ENCODE measurements around the gene CHAC2.
A peak's percentile ranks its signal among the peaks of the same experiment; 100 is the strongest.
"Not testable (repeated sequence)": the region's sequence is repeated elsewhere in the genome, so short reads cannot be mapped to it uniquely, and the experiment has no call there.

Gene CHAC2

GRCh38 chr2:53811601-53812000, 44.0 kb downstream of the CHAC2 start:
- Histone ChIP-seq H3K27ac (ENCODE audit: low read length) (no peak overlapping the region), H3K9me3 (ENCODE audit: control insufficient read depth in 1 of 2, low read length in 2 of 2) (no peaks in the 10 kb centered on the region), H3K27me3 (ENCODE audit: low read depth, low read length) (no peaks in the 10 kb centered on the region), H3K4me1 (ENCODE audit: control insufficient read depth in 1 of 2, insufficient read depth in 2 of 2, low read length in 2 of 2) (no peaks in the 10 kb centered on the region), H3K4me3 (ENCODE audit: low read depth in 1 of 2, low read length in 2 of 2) (no peak overlapping the region), H3K36me3 (ENCODE audit: control insufficient read depth in 1 of 2, insufficient read depth in 2 of 2, low read length in 2 of 2) (peaks cover 61 to 80% of the 10 kb centered on the region in 2 donors)

GRCh38 chr2:53813151-53813550, 45.5 kb downstream of the CHAC2 start:
- no peaks in the 10 kb centered on the region for H3K4me1 ChIP-seq (ENCODE audit: control insufficient read depth in 1 of 2, insufficient read depth in 2 of 2, low read length in 2 of 2)
- no peaks in the 10 kb centered on the region for H3K9me3 ChIP-seq (ENCODE audit: control insufficient read depth in 1 of 2, low read length in 2 of 2)
- no peaks in the 10 kb centered on the region for H3K27me3 ChIP-seq (ENCODE audit: low read depth, low read length)
- no peak overlapping the region for H3K4me3 ChIP-seq (ENCODE audit: low read depth in 1 of 2, low read length in 2 of 2)
- H3K36me3 ChIP-seq (ENCODE audit: control insufficient read depth in 1 of 2, insufficient read depth in 2 of 2, low read length in 2 of 2): peaks cover 55 to 79% of the 10 kb centered on the region in 2 donors
- H3K27ac ChIP-seq (ENCODE audit: low read length): no peak overlapping the region

GRCh38 chr2:53818854-53819435, 51.3 kb downstream of the CHAC2 start:
- H3K4me1 ChIP-seq (ENCODE audit: control insufficient read depth in 1 of 2, insufficient read depth in 2 of 2, low read length in 2 of 2): no peaks in the 10 kb centered on the region
- no peak overlapping the region for H3K4me3 ChIP-seq (ENCODE audit: low read depth in 1 of 2, low read length in 2 of 2)
- no peak overlapping the region for H3K27ac ChIP-seq (ENCODE audit: low read length)
- H3K27me3 ChIP-seq (ENCODE audit: low read depth, low read length): no peaks in the 10 kb centered on the region
- no peaks in the 10 kb centered on the region for H3K9me3 ChIP-seq (ENCODE audit: control insufficient read depth in 1 of 2, low read length in 2 of 2)
- H3K36me3 ChIP-seq (ENCODE audit: control insufficient read depth in 1 of 2, insufficient read depth in 2 of 2, low read length in 2 of 2): peaks cover 23 to 45% of the 10 kb centered on the region in 2 donors

GRCh38 chr2:53819634-53820033, 52.0 kb downstream of the CHAC2 start:
- H3K4me3 ChIP-seq (ENCODE audit: low read depth in 1 of 2, low read length in 2 of 2): peak overlapping the region in 1 of 2 donors; percentile 26
- no peak overlapping the region for H3K27ac ChIP-seq (ENCODE audit: low read length)
- no peaks in the 10 kb centered on the region for H3K9me3 ChIP-seq (ENCODE audit: control insufficient read depth in 1 of 2, low read length in 2 of 2)

GRCh38 chr2:53820048-53820447, 52.4 kb downstream of the CHAC2 start:
- H3K4me3 ChIP-seq (ENCODE audit: low read depth in 1 of 2, low read length in 2 of 2): peak overlapping the region in 1 of 2 donors; percentile 26

More at GRCh38 chr2:53819634-53820033, 52.0 kb downstream of the CHAC2 start:
- H3K36me3 ChIP-seq (ENCODE audit: control insufficient read depth in 1 of 2, insufficient read depth in 2 of 2, low read length in 2 of 2): peaks cover 23 to 44% of the 10 kb centered on the region in 2 donors
- H3K27me3 ChIP-seq (ENCODE audit: low read depth, low read length): no peaks in the 10 kb centered on the region
- no peaks in the 10 kb centered on the region for H3K4me1 ChIP-seq (ENCODE audit: control insufficient read depth in 1 of 2, insufficient read depth in 2 of 2, low read length in 2 of 2)

GRCh38 chr2:53820711-53821110, 53.1 kb downstream of the CHAC2 start:
- no peak overlapping the region for H3K27ac ChIP-seq (ENCODE audit: low read length)
- H3K27me3 ChIP-seq (ENCODE audit: low read depth, low read length): no peaks in the 10 kb centered on the region
- no peaks in the 10 kb centered on the region for H3K4me1 ChIP-seq (ENCODE audit: control insufficient read depth in 1 of 2, insufficient read depth in 2 of 2, low read length in 2 of 2)
- H3K9me3 ChIP-seq (ENCODE audit: control insufficient read depth in 1 of 2, low read length in 2 of 2): no peaks in the 10 kb centered on the region
- H3K36me3 ChIP-seq (ENCODE audit: control insufficient read depth in 1 of 2, insufficient read depth in 2 of 2, low read length in 2 of 2): peaks cover 17 to 36% of the 10 kb centered on the region in 2 donors
- no peak overlapping the region for H3K4me3 ChIP-seq (ENCODE audit: low read depth in 1 of 2, low read length in 2 of 2)

More at GRCh38 chr2:53820048-53820447, 52.4 kb downstream of the CHAC2 start:
- Histone ChIP-seq H3K27ac (ENCODE audit: low read length) (no peak overlapping the region), H3K9me3 (ENCODE audit: control insufficient read depth in 1 of 2, low read length in 2 of 2) (no peaks in the 10 kb centered on the region), H3K4me1 (ENCODE audit: control insufficient read depth in 1 of 2, insufficient read depth in 2 of 2, low read length in 2 of 2) (no peaks in the 10 kb centered on the region), H3K36me3 (ENCODE audit: control insufficient read depth in 1 of 2, insufficient read depth in 2 of 2, low read length in 2 of 2) (peaks cover 23 to 42% of the 10 kb centered on the region in 2 donors), H3K27me3 (ENCODE audit: low read depth, low read length) (no peaks in the 10 kb centered on the region)

GRCh38 chr2:53821810-53822209, 54.2 kb downstream of the CHAC2 start:
- Histone ChIP-seq H3K27ac (ENCODE audit: low read length) (no peak overlapping the region), H3K27me3 (ENCODE audit: low read depth, low read length) (no peaks in the 10 kb centered on the region), H3K4me1 (ENCODE audit: control insufficient read depth in 1 of 2, insufficient read depth in 2 of 2, low read length in 2 of 2) (no peaks in the 10 kb centered on the region), H3K36me3 (ENCODE audit: control insufficient read depth in 1 of 2, insufficient read depth in 2 of 2, low read length in 2 of 2) (peaks cover 14 to 29% of the 10 kb centered on the region in 2 donors), H3K4me3 (ENCODE audit: low read depth in 1 of 2, low read length in 2 of 2) (no peak overlapping the region), H3K9me3 (ENCODE audit: control insufficient read depth in 1 of 2, low read length in 2 of 2) (no peaks in the 10 kb centered on the region)

GRCh38 chr2:53823639-53824038, 56.0 kb downstream of the CHAC2 start:
- not testable (repeated sequence) for H3K9me3 ChIP-seq (ENCODE audit: control insufficient read depth in 1 of 2, low read length in 2 of 2); H3K27ac ChIP-seq (ENCODE audit: low read length); H3K27me3 ChIP-seq (ENCODE audit: low read depth, low read length); H3K4me3 ChIP-seq (ENCODE audit: low read depth in 1 of 2, low read length in 2 of 2); H3K4me1 ChIP-seq (ENCODE audit: control insufficient read depth in 1 of 2, insufficient read depth in 2 of 2, low read length in 2 of 2)
- H3K36me3 ChIP-seq (ENCODE audit: control insufficient read depth in 1 of 2, insufficient read depth in 2 of 2, low read length in 2 of 2): peaks cover 9 to 16% of the 10 kb centered on the region in 2 donors
